Skeletal muscle satellite cell (primary cell): ENCODE measurements around the gene CCNI.

Experiments
- H3K27me3 ChIP-seq: 2 replicates; pipeline ENCODE4 v1.7.0; 2013; ENCODE audit warnings: low read length; ENCODE audit not compliant: control insufficient read depth, insufficient read depth
- H3K36me3 ChIP-seq: 2 replicates; pipeline ENCODE4 v1.7.0; 2013; ENCODE audit warnings: mild to moderate bottlenecking, control low read depth, low read length; ENCODE audit not compliant: insufficient read depth
- H3K4me1 ChIP-seq: 2 replicates; pipeline ENCODE4 v1.7.0; 2013; ENCODE audit warnings: low read length; ENCODE audit not compliant: control insufficient read depth, insufficient read depth
- H3K4me2 ChIP-seq: 2 replicates; pipeline ENCODE4 v1.7.0; 2013; ENCODE audit warnings: mild to moderate bottlenecking, low read length
- H3K4me3 ChIP-seq: 2 replicates; pipeline ENCODE4 v1.7.0; 2013; ENCODE audit warnings: low read length
- H3K9ac ChIP-seq: 2 replicates; pipeline ENCODE4 v1.7.0; 2013; ENCODE audit warnings: mild to moderate bottlenecking, low read depth, low read length, moderate library complexity
- H3K9me3 ChIP-seq: replicated peaks from 2 replicates; pipeline ENCODE4 v1.7.0; 2013; ENCODE audit warnings: mild to moderate bottlenecking, control low read depth, low read length

Gene CCNI

DNA sequence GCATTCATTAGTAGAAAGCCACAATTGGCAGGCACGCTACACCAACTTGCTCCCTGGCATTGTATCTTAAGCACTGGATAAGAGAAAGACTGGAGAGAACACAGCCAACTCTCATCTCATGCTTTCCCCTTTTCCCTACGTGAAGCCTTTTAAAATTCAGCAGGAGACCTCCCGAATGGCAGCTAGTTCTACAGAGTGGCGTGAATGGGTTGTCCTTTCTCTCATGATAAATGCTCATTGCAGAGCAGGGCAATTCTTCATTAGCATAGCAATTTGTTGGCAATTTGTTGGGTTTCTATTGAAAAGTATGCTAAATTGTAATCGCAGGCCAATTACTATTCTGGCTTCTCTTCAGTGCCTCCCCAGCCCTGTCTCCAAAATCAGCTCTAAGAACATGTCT is 78.3 kb downstream of the CCNI start:
- no peak overlapping the region for H3K4me2 ChIP-seq
- no peaks in the 10 kb centered on the region for H3K9me3 ChIP-seq
- no peak overlapping the region for H3K4me3 ChIP-seq
- no peak overlapping the region for H3K9ac ChIP-seq
- no peaks in the 10 kb centered on the region for H3K27me3 ChIP-seq
- H3K4me1 ChIP-seq, result peaks cover 43% of the 10 kb centered on the region
- peaks cover 59% of the 10 kb centered on the region for H3K36me3 ChIP-seq
